GM10266 (cell line): Measurements from ENCODE around the gene ENDOV.
A peak's percentile ranks its signal among the peaks of the same experiment; 100 is the strongest.

Source experiments
- DNase-seq: peaks from one replicate; pipeline ENCODE4 v3.0.0; 2012; ENCODE audit errors: extremely low spot score
- TF ChIP-seq, protein P1 (sequence below): IDR thresholded peaks from 2 replicates; pipeline ENCODE4 v1.5.1; 2012; ENCODE audit warnings: mild to moderate bottlenecking, low read depth; ENCODE audit not compliant: control insufficient read depth, insufficient read depth; ENCODE audit errors: missing control alignments

Gene ENDOV

GRCh38 chr17:80437532-80437931 lies 22.6 kb downstream of the ENDOV start:
- TF ChIP-seq, protein P1, sequence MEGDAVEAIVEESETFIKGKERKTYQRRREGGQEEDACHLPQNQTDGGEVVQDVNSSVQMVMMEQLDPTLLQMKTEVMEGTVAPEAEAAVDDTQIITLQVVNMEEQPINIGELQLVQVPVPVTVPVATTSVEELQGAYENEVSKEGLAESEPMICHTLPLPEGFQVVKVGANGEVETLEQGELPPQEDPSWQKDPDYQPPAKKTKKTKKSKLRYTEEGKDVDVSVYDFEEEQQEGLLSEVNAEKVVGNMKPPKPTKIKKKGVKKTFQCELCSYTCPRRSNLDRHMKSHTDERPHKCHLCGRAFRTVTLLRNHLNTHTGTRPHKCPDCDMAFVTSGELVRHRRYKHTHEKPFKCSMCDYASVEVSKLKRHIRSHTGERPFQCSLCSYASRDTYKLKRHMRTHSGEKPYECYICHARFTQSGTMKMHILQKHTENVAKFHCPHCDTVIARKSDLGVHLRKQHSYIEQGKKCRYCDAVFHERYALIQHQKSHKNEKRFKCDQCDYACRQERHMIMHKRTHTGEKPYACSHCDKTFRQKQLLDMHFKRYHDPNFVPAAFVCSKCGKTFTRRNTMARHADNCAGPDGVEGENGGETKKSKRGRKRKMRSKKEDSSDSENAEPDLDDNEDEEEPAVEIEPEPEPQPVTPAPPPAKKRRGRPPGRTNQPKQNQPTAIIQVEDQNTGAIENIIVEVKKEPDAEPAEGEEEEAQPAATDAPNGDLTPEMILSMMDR, result no peak
- no peak for DNase-seq

- DNase-seq, result no peak
- TF ChIP-seq, protein P1, result no peak
These were observed 23.8 kb downstream of the ENDOV start for GRCh38 chr17:80438806-80439205.

GRCh38 chr17:80439499-80439898 lies 24.5 kb downstream of the ENDOV start:
- TF ChIP-seq, protein P1, result no peak
- no peak for DNase-seq

- peak; percentile 80 for DNase-seq
- TF ChIP-seq, protein P1, result no peak
These were observed 26.2 kb downstream of the ENDOV start for GRCh38 chr17:80441133-80441578.

DNA sequence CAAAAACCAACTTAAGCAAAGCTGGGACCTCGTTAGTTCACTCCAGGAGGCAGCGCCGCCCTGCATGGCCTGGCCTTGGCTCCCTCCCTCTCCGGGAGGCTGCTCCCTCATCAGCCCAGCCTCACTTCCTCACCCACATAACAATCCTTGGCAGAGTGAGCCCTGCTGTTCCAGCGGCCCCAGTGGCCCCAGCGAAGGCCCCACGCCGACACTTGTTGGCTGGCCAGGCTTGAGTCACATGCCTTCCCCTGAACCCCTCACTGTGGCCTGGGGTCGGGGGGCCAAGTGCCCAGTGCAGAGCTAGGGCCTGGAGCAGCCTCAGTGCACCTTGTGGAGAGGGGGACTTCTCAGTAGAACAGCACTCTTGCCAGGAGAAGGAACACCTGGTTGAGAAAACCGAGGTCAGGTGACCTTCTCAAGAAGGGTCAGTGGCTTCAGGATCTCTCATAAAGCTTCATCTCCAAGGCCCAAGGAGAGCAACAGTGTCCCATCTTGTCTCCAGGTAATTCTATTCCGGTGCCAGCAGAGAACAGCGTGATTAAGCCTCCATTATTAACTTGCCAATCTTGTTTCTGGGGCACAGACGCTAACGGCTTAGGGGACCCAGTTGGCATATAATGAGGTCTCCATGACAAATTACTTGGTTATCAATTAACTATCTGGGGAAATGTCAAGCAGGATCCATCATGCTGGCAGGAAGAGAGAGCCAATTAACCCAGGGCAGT lies 26.8 kb downstream of the ENDOV start:
- no peak for DNase-seq
- TF ChIP-seq, protein P1, result no peak

DNA sequence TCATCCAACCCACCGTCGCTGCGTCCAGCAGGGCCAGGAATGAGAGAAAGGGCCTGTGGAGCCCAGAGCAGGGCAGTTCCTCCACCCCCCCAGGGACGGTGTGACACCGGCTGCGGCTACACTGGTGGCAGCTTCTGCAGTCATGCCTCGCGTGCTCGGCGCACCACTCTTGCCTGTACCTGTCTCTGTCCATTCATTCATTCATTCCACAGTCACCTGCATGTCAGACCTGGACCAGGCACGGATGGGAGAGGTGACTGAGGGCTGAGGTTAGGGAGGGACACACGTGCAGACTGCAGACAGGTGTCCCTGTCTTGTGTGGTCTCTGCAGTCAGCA lies 27.3 kb downstream of the ENDOV start:
- DNase-seq, result no peak
- TF ChIP-seq, protein P1, result no peak

DNA sequence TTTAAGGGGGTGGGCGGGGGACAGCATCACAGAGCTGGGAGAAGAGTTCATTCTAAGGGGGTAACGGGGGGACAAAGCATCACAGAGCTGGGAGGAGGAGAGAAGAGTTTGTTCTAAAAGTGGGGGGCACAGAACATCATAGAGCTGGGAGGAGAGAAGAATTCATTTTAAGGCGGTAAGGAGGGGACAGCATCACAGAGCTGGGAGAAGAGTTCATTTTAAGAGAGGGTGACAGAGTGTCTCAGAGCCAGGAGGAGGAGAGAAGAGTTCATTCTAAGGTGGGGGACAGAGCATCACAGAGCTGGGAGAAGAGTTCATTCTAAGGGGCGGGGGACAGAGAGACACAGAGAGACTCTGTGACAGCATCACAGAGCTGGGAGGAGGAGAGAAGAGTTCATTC lies 27.8 kb downstream of the ENDOV start:
- DNase-seq, result no peak
- TF ChIP-seq, protein P1, result no peak
